Endothelial cell of umbilical vein (primary cell): Measurements from ENCODE around the gene H2BK1. TPM values are rescaled to one million over a fixed set of nuclear protein-coding genes. Genes with fewer than 3 reads are reported as not detected.

Experiments used
- BruUV-seq: library from RNA; stranded (reverse); fragments of 400-500 nt; replicated peaks from 2 replicates; lab custom pipeline; 2021; lab: Mats Ljungman, UMichigan
- CTCF ChIA-PET: fragments of 300-600, 350-600 bp; sonication (Branson Sonifier 250); formaldehyde crosslinking; loops from one replicate; lab custom pipeline; 2021; ENCODE audit warnings: antibody characterized with exemption, inconsistent platforms; lab: Charles Lee
- POLR2A ChIA-PET: fragments of 300-600, 350-600 bp; sonication (Branson Sonifier 250); formaldehyde crosslinking; loops from one replicate; lab custom pipeline; 2021; ENCODE audit warnings: antibody characterized with exemption, inconsistent platforms; lab: Charles Lee
- DNase-seq: peaks from one replicate; pipeline ENCODE4 v3.0.0-alpha.2; 2011; ENCODE audit warnings: low read depth, low spot score
- FAIRE-seq: peaks from 2 replicates; lab custom pipeline; 2011; peaks lifted over from hg19 to GRCh38; lab: Jason Lieb, UNC
- H2AFZ ChIP-seq: 2 replicates; pipeline ENCODE4 v1.6.0; 2012; ENCODE audit warnings: low read depth, low read length, control low read depth, inconsistent platforms
- H3K27ac ChIP-seq: 2 replicates; pipeline ENCODE4 v1.5.1; 2011; ENCODE audit warnings: low read depth, mild to moderate bottlenecking, control low read depth, low read length, moderate library complexity; ENCODE audit not compliant: insufficient read depth
- H3K27me3 ChIP-seq, 2 experiments: 2 replicates each; pipeline versions ENCODE4 v1.6.0 to v1.6.1; 2011; ENCODE audit warnings: low read length in 2 of 2, mixed read lengths in 1 of 2; ENCODE audit not compliant: control insufficient read depth in 2 of 2, insufficient read depth in 2 of 2
- H3K36me3 ChIP-seq, 2 experiments: 2 replicates in 1 of 2; 3 replicates in 1 of 2; pipeline ENCODE4 v1.5.1; 2011; ENCODE audit warnings: low read length in 2 of 2, mild to moderate bottlenecking in 1 of 2, moderate library complexity in 1 of 2; ENCODE audit not compliant: control insufficient read depth in 2 of 2, insufficient read depth in 2 of 2; ENCODE audit errors: extremely low read depth in 1 of 2
- H3K4me1 ChIP-seq: 3 replicates; pipeline ENCODE4 v1.5.1; 2011; ENCODE audit warnings: mild to moderate bottlenecking, low read length; ENCODE audit not compliant: control insufficient read depth, insufficient read depth; ENCODE audit errors: extremely low read depth
- H3K4me2 ChIP-seq: 2 replicates; pipeline ENCODE4 v1.6.1; 2011; ENCODE audit warnings: low read length, control low read depth, mixed read lengths; ENCODE audit not compliant: insufficient read depth
- H3K4me3 ChIP-seq, 3 experiments: fragments of 200-600 bp in 1 of 3; sonication (generic), shearing (Covaris generic) in 1 of 3; replicated peaks in 1 of 3; 2 replicates each; pipeline ENCODE4 v1.5.1; 2011 to 2016; ENCODE audit warnings: control low read depth in 3 of 3, low read length in 3 of 3, mild to moderate bottlenecking in 2 of 3, inconsistent platforms in 1 of 3, low read depth in 1 of 3, moderate library complexity in 1 of 3; ENCODE audit not compliant: insufficient read depth in 1 of 3
- H3K79me2 ChIP-seq: 2 replicates; pipeline ENCODE4 v1.6.0; 2012; ENCODE audit warnings: low read length, inconsistent platforms; ENCODE audit not compliant: control insufficient read depth, insufficient read depth
- H3K9ac ChIP-seq: replicated peaks from 2 replicates; pipeline ENCODE3; 2011; ENCODE audit warnings: low read length, control low read depth; ENCODE audit not compliant: insufficient read depth; ENCODE audit errors: extremely low read depth
- H3K9me1 ChIP-seq: replicated peaks from 3 replicates; pipeline ENCODE4 v1.6.0; 2011; ENCODE audit warnings: mild to moderate bottlenecking, low read length; ENCODE audit not compliant: control insufficient read depth, insufficient read depth; ENCODE audit errors: extremely low read depth
- H3K9me3 ChIP-seq: replicated peaks from 2 replicates; pipeline ENCODE4 v1.5.1; 2012; ENCODE audit warnings: low read length, inconsistent platforms; ENCODE audit not compliant: control insufficient read depth, insufficient read depth
- H4K20me1 ChIP-seq: replicated peaks from 2 replicates; pipeline ENCODE3; 2011; ENCODE audit warnings: mild to moderate bottlenecking, low read length; ENCODE audit not compliant: control insufficient read depth, insufficient read depth; ENCODE audit errors: extremely low read depth
- CTCF ChIP-seq, 2 donors: IDR thresholded peaks; 1 replicate in 1 of 2; 2 replicates in 1 of 2; pipeline ENCODE4 v1.5.1; 2011; ENCODE audit warnings: low read length in 2 of 2, mild to moderate bottlenecking in 2 of 2, moderate library complexity in 2 of 2, control low read depth in 1 of 2, inconsistent platforms in 1 of 2, low read depth in 1 of 2; ENCODE audit not compliant: insufficient read depth in 1 of 2; ENCODE audit errors: extremely low read depth in 1 of 2
- EZH2 ChIP-seq: IDR thresholded peaks from 2 replicates; pipeline ENCODE4 v1.6.1; 2012; ENCODE audit warnings: borderline replicate concordance, low read depth, mild to moderate bottlenecking, moderate library complexity, low read length, inconsistent platforms; ENCODE audit not compliant: severe bottlenecking
- FOS ChIP-seq: IDR thresholded peaks from 2 replicates; pipeline ENCODE4 v1.6.1; 2011; ENCODE audit warnings: mild to moderate bottlenecking, low read length, moderate library complexity, borderline replicate concordance; ENCODE audit not compliant: insufficient read depth
- GATA2 ChIP-seq: IDR thresholded peaks from 2 replicates; pipeline ENCODE4 v1.7.0; 2011; ENCODE audit warnings: low read depth, mild to moderate bottlenecking, moderate library complexity, mixed read lengths, low read length; ENCODE audit not compliant: insufficient read length, insufficient read depth
- JUN ChIP-seq: IDR thresholded peaks from 2 replicates; pipeline ENCODE4 v1.6.1; 2011; ENCODE audit warnings: borderline replicate concordance, low read depth; ENCODE audit not compliant: insufficient read length, insufficient read depth
- MAX ChIP-seq: IDR thresholded peaks from 2 replicates; pipeline ENCODE4 v1.6.1; 2011; ENCODE audit not compliant: insufficient read depth, insufficient read length
- MYC ChIP-seq: IDR thresholded peaks from one replicate; pipeline ENCODE4 v1.6.1; 2011; ENCODE audit warnings: mild to moderate bottlenecking, low read depth, low read length
- POLR2A ChIP-seq: IDR thresholded peaks from 2 replicates; pipeline ENCODE4 v1.6.1; 2012; ENCODE audit warnings: low read depth, mild to moderate bottlenecking, control low read depth, low read length
- POLR2AphosphoS5 ChIP-seq: IDR thresholded peaks from 2 replicates; pipeline ENCODE4 v1.6.1; 2012; ENCODE audit warnings: low read depth, mild to moderate bottlenecking, control low read depth, low read length, moderate library complexity; ENCODE audit not compliant: insufficient read depth
- dilution Hi-C: fragments of 300-500 bp; cut with MboI; formaldehyde crosslinking; loops from one replicate; pipeline ENCODE4 v1.15.0; 2019; ENCODE audit warnings: low sequenced_read_pairs; ENCODE audit not compliant: extremely low pct_ligation_motif_present
- intact Hi-C: fragments of 100-400 bp; cut with micrococcal nuclease; formaldehyde crosslinking; loops from one replicate; pipeline ENCODE4 v1.10.0; 2022
- polyA plus RNA-seq, 4 experiments: library from polyadenylated mRNA; depleted of rRNA in 3 of 4; stranded (reverse) in 3 of 4; unstranded in 1 of 4; fragments of >200 nt; gene quantifications; 2 replicates each; pipeline versions ENCODE4 v1.2.1 to v1.2.3, GENCODE V29; 2011 to 2012; ENCODE audit warnings: missing spikeins in 1 of 4
- total RNA-seq: library from RNA; stranded (reverse); gene quantifications from 2 replicates; pipeline ENCODE4 v1.2.3, GENCODE V29; 2021

H2BK1 gene
- total and polyA plus RNA-seq, 2 donors (not counting 3 experiments of a cell fraction or from before 2014, with no cell fraction given) = not detected

- Histone ChIP-seq H3K4me2 (no peak within 1 kb of the TSS), H4K20me1 (no peaks in the 10 kb centered on the region), H3K4me3 (no peak within 1 kb of the TSS), H3K9me1 (no peaks in the 10 kb centered on the region), H3K36me3 (no peaks in the 10 kb centered on the region), H3K9me3 (no peaks in the 10 kb centered on the region), H3K4me1 (no peaks in the 10 kb centered on the region), H3K9ac (no peak within 1 kb of the TSS), H3K79me2 (no peaks in the 10 kb centered on the region), H3K27me3 (peaks cover 12 to 15% of the 10 kb centered on the region in 2 experiments), H3K27ac (no peak within 1 kb of the TSS), H2AFZ (no peak within 1 kb of the TSS)
- dilution Hi-C loops = no loop called here
- DNase-seq = no peak
- intact Hi-C loops = no loop called here
- no peak for FAIRE-seq
- CTCF ChIA-PET = no interaction called here
- POLR2A ChIA-PET = no interaction called here
- TF ChIP-seq MAX = no peak
- BruUV-seq = no TSS peak
Observed at GRCh38 chr7:151186640-151187408, 23.5 kb downstream of the H2BK1 start, which contains the start of gene ASB10. ASB10 (minus strand) TSS chr7:151187250; CDS start chr7:151187130, 120 bp downstream.

GRCh38 chr7:151185762-151186639, 24.3 kb downstream of the H2BK1 start:
- TF ChIP-seq JUN (no peak), MAX (no peak), FOS (no peak), CTCF (IDR thresholded peaks at IDR 0.05; ENCODE audit: extremely low read depth in 1 of 2, insufficient read depth in 1 of 2, low read depth in 1 of 2, low read length in 2 of 2) (no peak), EZH2 (no peak), GATA2 (no peak), MYC (no peak), POLR2AphosphoS5 (no peak), POLR2A (no peak)
- no peak for DNase-seq
- H3K36me3 ChIP-seq = no peaks in the 10 kb centered on the region
- no peak for FAIRE-seq
- ChIA-PET POLR2A (no interaction called here), CTCF (no interaction called here)
- no peaks in the 10 kb centered on the region for H3K9me3 ChIP-seq
- H3K4me3 ChIP-seq = no peak overlapping the region
- H3K9ac ChIP-seq = no peak overlapping the region
- BruUV-seq = no TSS peak
- dilution Hi-C loops = no loop called here
- H3K9me1 ChIP-seq = no peaks in the 10 kb centered on the region
- H2AFZ ChIP-seq = no peak overlapping the region
- H4K20me1 ChIP-seq = no peaks in the 10 kb centered on the region
- H3K4me2 ChIP-seq = no peak overlapping the region
- H3K4me1 ChIP-seq = no peaks in the 10 kb centered on the region
- peaks cover 12 to 15% of the 10 kb centered on the region in 2 experiments for H3K27me3 ChIP-seq
- no peaks in the 10 kb centered on the region for H3K79me2 ChIP-seq
- no peak overlapping the region for H3K27ac ChIP-seq
- intact Hi-C loops = no loop called here
